Measurements from ENCODE around the gene PTPRE.

GRCh38 chr10:127911867-127912257 lies 5.0 kb downstream of the PTPRE start:
- TF ChIP-seq POLR2A (IDR thresholded peaks at IDR 0.05) (no peak), CTCF (IDR thresholded peaks at IDR 0.05) (no peak)
